Naive thymus-derived CD4-positive, alpha-beta T cell (primary cell): ENCODE measurements around the gene EPHX1. TPM values are rescaled to one million over a fixed set of nuclear protein-coding genes. Genes with fewer than 3 reads are reported as not detected.

ENCODE experiments used
- ATAC-seq: fragments of 150-1000 bp; cut with Tn5 transposase; 2 replicates; pipeline ENCODE4 v1.10.0; 2021; ENCODE audit warnings: mild to moderate bottlenecking, moderate library complexity
- CTCF ChIA-PET: fragments of 350-600 bp; sonication (Branson Sonifier 250); formaldehyde crosslinking; loops from one replicate; lab custom pipeline; 2021; ENCODE audit warnings: antibody characterized with exemption; lab: Charles Lee
- POLR2A ChIA-PET: fragments of 350-600 bp; sonication (Branson Sonifier 250); formaldehyde crosslinking; loops from one replicate; lab custom pipeline; 2021; ENCODE audit warnings: antibody characterized with exemption, inconsistent platforms; lab: Charles Lee
- DNase-seq, 9 donors: peaks; one replicate each; pipeline versions ENCODE4 v3.0.0 to v3.0.0-alpha.2; 2020 to 2022; ENCODE audit warnings: mixed read lengths in 1 of 9
- H3K27ac ChIP-seq: one replicate; pipeline ENCODE4 v1.7.0; 2013; ENCODE audit warnings: mild to moderate bottlenecking, low read depth, low read length, moderate library complexity
- H3K27me3 ChIP-seq, 2 donors: one replicate each; pipeline ENCODE4 v1.7.0; 2013; ENCODE audit warnings: low read length in 2 of 2, mild to moderate bottlenecking in 2 of 2, moderate library complexity in 2 of 2; ENCODE audit not compliant: control insufficient read depth in 2 of 2, insufficient read depth in 2 of 2
- H3K36me3 ChIP-seq, 3 experiments: 1 replicate in 2 of 3; 2 replicates in 1 of 3; pipeline ENCODE4 v1.7.0; 2013; ENCODE audit warnings: low read length in 3 of 3, mild to moderate bottlenecking in 3 of 3, moderate library complexity in 1 of 3; ENCODE audit not compliant: insufficient read depth in 3 of 3, control insufficient read depth in 2 of 3
- H3K4me1 ChIP-seq, 2 donors: one replicate each; pipeline ENCODE4 v1.7.0; 2013; ENCODE audit warnings: low read length in 2 of 2, mild to moderate bottlenecking in 2 of 2, moderate library complexity in 1 of 2; ENCODE audit not compliant: control insufficient read depth in 2 of 2, insufficient read depth in 2 of 2
- H3K4me3 ChIP-seq: 2 replicates; pipeline ENCODE4 v1.7.0; 2013; ENCODE audit warnings: mild to moderate bottlenecking, low read length
- H3K9me3 ChIP-seq, 3 experiments: 1 replicate in 2 of 3; 2 replicates in 1 of 3; pipeline ENCODE4 v1.7.0; 2013; ENCODE audit warnings: low read length in 3 of 3; ENCODE audit not compliant: control insufficient read depth in 2 of 3
- H3K27ac Mint-ChIP-seq, 9 donors: one replicate each; pipeline ENCODE4 v1.8.0; 2020 to 2022; ENCODE audit warnings: mixed read lengths in 9 of 9, mild to moderate bottlenecking in 8 of 9, moderate library complexity in 5 of 9, inconsistent platforms in 2 of 9
- H3K27me3 Mint-ChIP-seq, 5 donors: one replicate each; pipeline ENCODE4 v1.8.0; 2021 to 2022; ENCODE audit warnings: mixed read lengths in 5 of 5, mild to moderate bottlenecking in 1 of 5
- H3K36me3 Mint-ChIP-seq, 5 donors: one replicate each; pipeline ENCODE4 v1.8.0; 2020 to 2022; ENCODE audit warnings: mixed read lengths in 5 of 5, mild to moderate bottlenecking in 3 of 5, inconsistent platforms in 1 of 5
- H3K4me1 Mint-ChIP-seq, 7 donors: one replicate each; pipeline ENCODE4 v1.8.0; 2020 to 2022; ENCODE audit warnings: mixed read lengths in 7 of 7, mild to moderate bottlenecking in 3 of 7, inconsistent platforms in 1 of 7
- H3K4me3 Mint-ChIP-seq, 10 donors: one replicate each; pipeline ENCODE4 v1.8.0; 2020 to 2022; ENCODE audit warnings: mild to moderate bottlenecking in 10 of 10, mixed read lengths in 10 of 10, moderate library complexity in 6 of 10, inconsistent platforms in 2 of 10
- H3K9me3 Mint-ChIP-seq, 11 donors: one replicate each; pipeline ENCODE4 v1.8.0; 2020 to 2022; ENCODE audit warnings: mixed read lengths in 11 of 11, mild to moderate bottlenecking in 4 of 11, inconsistent platforms in 1 of 11, moderate library complexity in 1 of 11
- intact Hi-C, 2 donors: fragments of 100-400 bp; cut with micrococcal nuclease; formaldehyde crosslinking; loops; one replicate each; pipeline ENCODE4 v1.15.1; 2023
- polyA plus RNA-seq, 2 donors: library from polyadenylated mRNA; unstranded; fragments of 300-500 nt; fragmentation: Illumina TruSeq; gene quantifications; one replicate each; pipeline ENCODE4 v1.2.3, GENCODE V29; 2021
- total RNA-seq, 6 experiments: library from RNA in 5 of 6; stranded (reverse) in 5 of 6; gene quantifications; 1 replicate in 5 of 6; 2 replicates in 1 of 6; pipeline ENCODE4 v1.2.3 and lab custom pipeline; 2021 to 2026

The EPHX1 gene
- total and polyA plus RNA-seq, 7 experiments from 2014 or later, result 0.66 to 3.2 (median 2.0) TPM

DNA sequence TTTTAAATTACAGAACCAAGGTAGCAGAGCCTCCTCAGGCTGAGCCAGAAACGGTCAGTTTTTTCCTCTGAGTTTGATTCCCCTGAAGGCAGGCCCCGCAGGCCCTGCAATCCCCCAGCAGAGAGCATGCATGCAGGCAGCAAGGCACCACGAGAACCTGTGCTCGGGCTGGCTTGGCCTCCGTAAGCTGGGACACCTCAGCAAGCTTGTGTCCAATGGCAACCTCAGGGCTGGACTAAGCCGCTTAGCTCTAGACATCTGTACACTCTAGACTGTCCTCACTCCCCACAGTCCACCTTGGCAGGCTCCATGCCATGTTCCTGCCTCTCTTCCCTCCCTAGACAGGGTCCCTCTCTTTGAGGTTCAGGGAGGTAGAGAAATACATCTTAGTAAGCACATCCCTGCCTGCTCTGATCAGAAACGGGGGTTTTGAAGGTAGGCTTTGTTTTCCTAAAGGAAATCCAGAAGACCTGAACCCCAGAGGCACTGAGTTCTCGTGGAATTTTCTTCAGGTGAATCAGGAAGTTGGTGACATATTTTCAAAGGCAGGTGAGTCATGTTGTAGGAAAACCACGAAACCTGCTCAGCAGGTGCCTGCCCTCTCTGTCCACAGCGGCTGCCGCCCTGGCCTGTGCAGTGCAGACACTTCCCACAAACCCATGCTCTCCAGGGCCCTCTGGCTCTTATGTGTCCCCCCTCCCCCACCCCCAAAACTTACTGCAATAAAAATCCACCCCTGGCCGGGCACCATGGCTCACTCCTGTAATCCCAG is 65.3 kb downstream of the EPHX1 start:
- Histone ChIP-seq H3K36me3 (peaks cover 41 to 82% (median 45%) of the 10 kb centered on the region in 3 experiments), H3K27me3 (no peaks in the 10 kb centered on the region), H3K27ac (peak overlapping the region; percentile 50), H3K4me3 (no peak overlapping the region), H3K9me3 (no peaks in the 10 kb centered on the region), H3K4me1 (peaks cover 45 to 52% of the 10 kb centered on the region in 2 donors)
- Mint-ChIP-seq H3K27me3 (no peaks in the 10 kb centered on the region), H3K4me3 (peak overlapping the region in 7 of 10 donors; percentile 52 to 98 (median 72)), H3K4me1 (peaks cover 58 to 87% (median 76%) of the 10 kb centered on the region in 7 donors), H3K36me3 (peaks cover 9 to 55% (median 33%) of the 10 kb centered on the region in 5 donors), H3K9me3 (no peaks in the 10 kb centered on the region), H3K27ac (peak overlapping the region in 8 of 9 donors; percentile 61 to 96 (median 86))
- ChIA-PET CTCF (interaction anchor here (0.6 to 3.0 kb wide), 4 partner anchors 36 to 296 kb away, joined by 3 to 17 read pairs (median 4); no protein-coding TSS in a partner anchor), POLR2A (interaction anchor here (0.7 to 14.9 kb wide), 5 partner anchors 9 to 98 kb away, joined by 3 to 396 read pairs (median 3); partner anchors contain the start of genes LEFTY1, PYCR2 and SRP9)
- DNase-seq (no peak), ATAC-seq (no peak)
- intact Hi-C loops, result no loop called here

DNA sequence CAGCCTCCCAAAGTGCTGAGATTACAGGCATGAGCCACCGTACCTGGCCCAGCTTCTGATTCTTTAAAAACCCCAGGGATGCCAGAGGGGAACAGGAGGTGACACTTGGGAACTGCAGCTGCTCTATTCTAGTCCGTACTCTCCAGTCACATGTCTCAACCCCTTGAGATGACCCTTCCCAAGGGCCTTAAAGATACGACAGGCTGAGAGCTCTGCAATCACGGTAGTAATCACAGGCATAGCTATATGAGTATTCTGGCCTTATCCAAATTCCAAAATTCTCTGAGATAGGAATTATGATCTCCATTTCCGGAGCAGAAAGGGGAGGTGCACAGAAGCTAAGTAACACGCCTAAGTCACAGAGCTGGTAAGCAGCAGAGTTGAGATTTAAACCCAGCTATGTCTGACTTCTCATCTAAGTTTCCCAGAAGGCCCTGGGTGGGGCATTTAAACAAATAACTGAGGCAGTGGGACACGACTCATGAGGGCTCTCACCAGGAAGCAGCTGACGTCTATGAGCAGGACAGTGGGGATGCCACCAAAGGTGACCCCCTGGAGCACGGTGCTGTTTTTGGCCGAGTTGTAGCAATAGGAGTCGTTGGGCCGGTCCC is 67.1 kb downstream of the EPHX1 start:
- Histone ChIP-seq H3K9me3 (no peaks in the 10 kb centered on the region), H3K4me1 (peaks cover 55 to 57% of the 10 kb centered on the region in 2 donors), H3K36me3 (peaks cover 29 to 68% (median 29%) of the 10 kb centered on the region in 3 experiments), H3K27me3 (no peaks in the 10 kb centered on the region), H3K4me3 (no peak overlapping the region), H3K27ac (peak overlapping the region; percentile 50)
- intact Hi-C loops, result no loop called here
- Mint-ChIP-seq H3K27ac (peak overlapping the region in 7 of 9 donors; percentile 61 to 96 (median 90)), H3K9me3 (no peaks in the 10 kb centered on the region), H3K4me1 (peaks cover 54 to 80% (median 65%) of the 10 kb centered on the region in 7 donors), H3K36me3 (peaks cover 9 to 44% (median 23%) of the 10 kb centered on the region in 5 donors), H3K4me3 (peak overlapping the region in 9 of 10 donors; percentile 72 to 99 (median 81)), H3K27me3 (no peaks in the 10 kb centered on the region)
- CTCF ChIA-PET, result interaction anchor here (0.6 to 3.0 kb wide), 5 partner anchors 21 to 34 kb away, joined by 3 to 17 read pairs (median 4); no protein-coding TSS in a partner anchor
- ATAC-seq, result no peak
- DNase-seq, result no peak
- POLR2A ChIA-PET, result interaction anchor here (1.2 to 14.9 kb wide), 8 partner anchors 10 to 432 kb away, joined by 3 to 396 read pairs (median 9); partner anchors contain the start of genes LEFTY1, LIN9, PYCR2 and SRP9

DNA sequence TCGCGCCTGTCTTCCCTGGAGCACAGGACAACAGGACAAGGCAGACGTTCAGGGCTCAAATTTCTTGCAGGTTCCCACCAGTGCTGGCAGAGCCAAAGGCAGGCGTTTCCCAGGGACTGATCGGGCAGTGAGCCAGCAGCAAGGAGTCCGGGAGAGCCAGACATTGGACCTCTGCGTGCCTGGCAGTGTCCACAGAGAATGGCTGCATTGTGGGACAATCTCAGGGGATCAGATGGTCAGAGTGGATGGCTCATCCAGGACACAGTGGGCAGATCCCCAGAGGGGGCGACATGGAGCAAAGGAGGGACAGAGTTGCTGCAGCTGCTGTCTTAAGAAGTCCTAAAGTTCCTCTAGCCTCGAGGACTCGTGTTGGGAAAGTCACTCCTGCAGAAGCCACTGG is 67.7 kb downstream of the EPHX1 start:
- no peaks in the 10 kb centered on the region for H3K9me3 ChIP-seq
- H3K4me3 Mint-ChIP-seq, result peak overlapping the region; percentile 72 to 99 (median 81)
- H3K4me3 ChIP-seq, result no peak overlapping the region
- peaks cover 9 to 44% (median 23%) of the 10 kb centered on the region in 5 donors for H3K36me3 Mint-ChIP-seq
- H3K27ac Mint-ChIP-seq, result peak overlapping the region; percentile 61 to 96 (median 89)
- ChIA-PET POLR2A (interaction anchor here (0.5 to 14.9 kb wide), 11 partner anchors 8 to 432 kb away, joined by 3 to 396 read pairs (median 4); partner anchors contain the start of genes LEFTY1, LIN9, PYCR2 and SRP9), CTCF (interaction anchor here (0.6 to 3.0 kb wide), 6 partner anchors 18 to 33 kb away, joined by 3 to 17 read pairs (median 4); no protein-coding TSS in a partner anchor)
- DNase-seq, result peak in 1 of 9 donors; percentile 26
- H3K4me1 Mint-ChIP-seq, result peaks cover 54 to 80% (median 65%) of the 10 kb centered on the region in 7 donors
- H3K36me3 ChIP-seq, result peaks cover 26 to 68% (median 27%) of the 10 kb centered on the region in 3 experiments
- intact Hi-C loops, result no loop called here
- no peaks in the 10 kb centered on the region for H3K9me3 Mint-ChIP-seq
- H3K27ac ChIP-seq, result peak overlapping the region; percentile 90
- no peak for ATAC-seq
- H3K4me1 ChIP-seq, result peaks cover 55 to 57% of the 10 kb centered on the region in 2 donors
- no peaks in the 10 kb centered on the region for H3K27me3 Mint-ChIP-seq
- H3K27me3 ChIP-seq, result no peaks in the 10 kb centered on the region

DNA sequence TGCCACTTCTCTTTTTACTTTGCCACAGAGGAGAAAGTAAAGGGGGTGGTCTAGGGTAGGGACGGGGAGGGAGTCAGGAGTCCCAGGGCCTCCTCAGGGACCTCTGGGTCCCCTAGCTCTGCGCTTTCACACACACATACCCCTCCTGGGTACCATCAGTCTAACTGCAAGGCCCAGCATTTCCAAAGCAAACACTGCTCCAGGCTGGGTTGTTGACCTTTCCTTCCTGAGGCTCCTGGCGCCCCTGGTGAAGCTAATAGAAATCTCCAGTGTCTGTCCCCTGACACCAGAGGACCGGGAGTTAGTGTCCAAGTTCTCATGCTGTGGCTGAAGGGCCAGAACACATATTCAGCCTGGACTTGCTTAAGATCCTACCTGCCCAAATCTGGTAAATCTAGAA is 68.4 kb downstream of the EPHX1 start:
- peak overlapping the region; percentile 90 for H3K27ac ChIP-seq
- POLR2A ChIA-PET, result interaction anchor here (0.5 to 14.9 kb wide), 11 partner anchors 9 to 431 kb away, joined by 3 to 396 read pairs (median 4); partner anchors contain the start of genes LEFTY1, LIN9, PYCR2 and SRP9
- intact Hi-C loops, result no loop called here

GRCh38 chr1:225879521-225880221 is 69.7 kb downstream of the EPHX1 start:
- H3K27ac ChIP-seq, result peak overlapping the region; percentile 90
- ATAC-seq (no peak), DNase-seq (peak in 5 of 9 donors; percentile 15 to 57 (median 43))
- H3K27me3 ChIP-seq, result no peaks in the 10 kb centered on the region
- intact Hi-C loops, result loop anchor here (2.0 to 5.0 kb wide), 6 partner anchors 31 to 528 kb away; partner anchors contain the start of genes H3-3A (in 1 of the 2), LBR (in 1 of the 2), PARP1 (in 1 of the 2) and SDE2 (in 1 of the 2)
- ChIA-PET CTCF (interaction anchor here (1.0 to 5.0 kb wide), 5 partner anchors 17 to 37 kb away, joined by 4 to 48 read pairs (median 6); no protein-coding TSS in a partner anchor), POLR2A (interaction anchor here (1.1 to 14.9 kb wide), 16 partner anchors 9 to 412 kb away, joined by 3 to 396 read pairs (median 22); partner anchors contain the start of genes H3-3A, LEFTY1, PYCR2 and SRP9)
- H3K9me3 Mint-ChIP-seq, result peaks cover 0 to 3% (median 0%) of the 10 kb centered on the region in 11 donors
- H3K36me3 Mint-ChIP-seq, result peaks cover 9 to 40% (median 13%) of the 10 kb centered on the region in 5 donors
- H3K4me1 ChIP-seq, result peaks cover 58 to 62% of the 10 kb centered on the region in 2 donors
- peaks cover 10 to 52% (median 13%) of the 10 kb centered on the region in 3 experiments for H3K36me3 ChIP-seq
- peak overlapping the region; percentile 66 to 96 (median 93) for H3K27ac Mint-ChIP-seq
- H3K4me3 Mint-ChIP-seq, result peak overlapping the region; percentile 89 to 99 (median 97)
- peaks cover 0 to 11% (median 0%) of the 10 kb centered on the region in 5 donors for H3K27me3 Mint-ChIP-seq
- H3K9me3 ChIP-seq, result no peaks in the 10 kb centered on the region
- H3K4me1 Mint-ChIP-seq, result peaks cover 51 to 75% (median 68%) of the 10 kb centered on the region in 7 donors
- peak overlapping the region; percentile 80 for H3K4me3 ChIP-seq

More for the DNA sequence above, 68.4 kb downstream of the EPHX1 start:
- peaks cover 52 to 77% (median 67%) of the 10 kb centered on the region in 7 donors for H3K4me1 Mint-ChIP-seq
- H3K27me3 Mint-ChIP-seq, result peaks cover 0 to 2% (median 0%) of the 10 kb centered on the region in 5 donors
- no peaks in the 10 kb centered on the region for H3K27me3 ChIP-seq
- H3K4me1 ChIP-seq, result peaks cover 55 to 57% of the 10 kb centered on the region in 2 donors
- DNase-seq, result no peak
- peaks cover 9 to 44% (median 20%) of the 10 kb centered on the region in 5 donors for H3K36me3 Mint-ChIP-seq
- CTCF ChIA-PET, result interaction anchor here (0.9 to 3.0 kb wide), 5 partner anchors 18 to 38 kb away, joined by 3 to 17 read pairs (median 4); no protein-coding TSS in a partner anchor
- no peaks in the 10 kb centered on the region for H3K9me3 ChIP-seq
- no peak for ATAC-seq
- H3K4me3 ChIP-seq, result peak overlapping the region; percentile 80
- peaks cover 20 to 66% (median 24%) of the 10 kb centered on the region in 3 experiments for H3K36me3 ChIP-seq
- H3K27ac Mint-ChIP-seq, result peak overlapping the region in 8 of 9 donors; percentile 61 to 96 (median 90)
- peak overlapping the region; percentile 89 to 99 (median 97) for H3K4me3 Mint-ChIP-seq
- peaks cover 0 to 3% (median 0%) of the 10 kb centered on the region in 11 donors for H3K9me3 Mint-ChIP-seq
